GM10266 (cell line): ENCODE measurements around the gene PIGZ.

Experiments
- DNase-seq: peaks from one replicate; pipeline ENCODE4 v3.0.0; 2012; ENCODE audit errors: extremely low spot score
- TF ChIP-seq, protein P1 (sequence below): IDR thresholded peaks from 2 replicates; pipeline ENCODE4 v1.5.1; 2012; ENCODE audit warnings: mild to moderate bottlenecking, low read depth; ENCODE audit not compliant: control insufficient read depth, insufficient read depth; ENCODE audit errors: missing control alignments

Gene PIGZ

GRCh38 chr3:196994056-196994455 is 25.4 kb upstream of the PIGZ start:
- no peak for DNase-seq
- TF ChIP-seq, protein P1, sequence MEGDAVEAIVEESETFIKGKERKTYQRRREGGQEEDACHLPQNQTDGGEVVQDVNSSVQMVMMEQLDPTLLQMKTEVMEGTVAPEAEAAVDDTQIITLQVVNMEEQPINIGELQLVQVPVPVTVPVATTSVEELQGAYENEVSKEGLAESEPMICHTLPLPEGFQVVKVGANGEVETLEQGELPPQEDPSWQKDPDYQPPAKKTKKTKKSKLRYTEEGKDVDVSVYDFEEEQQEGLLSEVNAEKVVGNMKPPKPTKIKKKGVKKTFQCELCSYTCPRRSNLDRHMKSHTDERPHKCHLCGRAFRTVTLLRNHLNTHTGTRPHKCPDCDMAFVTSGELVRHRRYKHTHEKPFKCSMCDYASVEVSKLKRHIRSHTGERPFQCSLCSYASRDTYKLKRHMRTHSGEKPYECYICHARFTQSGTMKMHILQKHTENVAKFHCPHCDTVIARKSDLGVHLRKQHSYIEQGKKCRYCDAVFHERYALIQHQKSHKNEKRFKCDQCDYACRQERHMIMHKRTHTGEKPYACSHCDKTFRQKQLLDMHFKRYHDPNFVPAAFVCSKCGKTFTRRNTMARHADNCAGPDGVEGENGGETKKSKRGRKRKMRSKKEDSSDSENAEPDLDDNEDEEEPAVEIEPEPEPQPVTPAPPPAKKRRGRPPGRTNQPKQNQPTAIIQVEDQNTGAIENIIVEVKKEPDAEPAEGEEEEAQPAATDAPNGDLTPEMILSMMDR: no peak

DNA sequence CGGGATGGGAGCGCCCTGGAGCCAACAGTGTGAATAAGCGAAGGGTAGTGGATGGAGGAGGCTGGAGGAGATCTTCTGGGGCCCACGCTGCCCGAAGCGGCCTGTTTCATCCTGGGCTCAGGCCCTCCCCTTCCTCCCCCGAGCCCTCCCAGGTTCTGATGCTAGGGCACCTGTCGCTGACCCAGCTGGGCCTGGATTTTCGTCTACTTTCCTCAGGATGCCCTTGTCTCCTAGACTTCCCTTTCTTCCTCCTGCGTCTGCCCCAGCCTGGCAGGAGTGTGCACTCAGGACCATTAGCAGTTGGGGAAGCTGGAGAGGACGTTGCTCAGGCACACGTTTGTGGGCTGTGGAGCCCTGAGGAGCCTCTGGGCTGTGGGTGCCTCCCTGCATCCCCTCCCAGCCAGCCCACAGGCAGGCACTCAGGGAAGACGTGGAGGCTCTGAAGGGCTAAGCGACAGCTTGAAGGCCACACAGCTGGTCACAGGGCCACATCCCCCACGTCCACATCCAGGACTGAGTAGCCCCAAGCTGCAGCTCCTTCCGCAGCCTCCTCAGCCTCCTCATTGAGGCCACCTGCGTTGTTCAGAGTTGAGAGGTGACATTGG is 23.9 kb upstream of the PIGZ start:
- TF ChIP-seq, protein P1: no peak
- no peak for DNase-seq

DNA sequence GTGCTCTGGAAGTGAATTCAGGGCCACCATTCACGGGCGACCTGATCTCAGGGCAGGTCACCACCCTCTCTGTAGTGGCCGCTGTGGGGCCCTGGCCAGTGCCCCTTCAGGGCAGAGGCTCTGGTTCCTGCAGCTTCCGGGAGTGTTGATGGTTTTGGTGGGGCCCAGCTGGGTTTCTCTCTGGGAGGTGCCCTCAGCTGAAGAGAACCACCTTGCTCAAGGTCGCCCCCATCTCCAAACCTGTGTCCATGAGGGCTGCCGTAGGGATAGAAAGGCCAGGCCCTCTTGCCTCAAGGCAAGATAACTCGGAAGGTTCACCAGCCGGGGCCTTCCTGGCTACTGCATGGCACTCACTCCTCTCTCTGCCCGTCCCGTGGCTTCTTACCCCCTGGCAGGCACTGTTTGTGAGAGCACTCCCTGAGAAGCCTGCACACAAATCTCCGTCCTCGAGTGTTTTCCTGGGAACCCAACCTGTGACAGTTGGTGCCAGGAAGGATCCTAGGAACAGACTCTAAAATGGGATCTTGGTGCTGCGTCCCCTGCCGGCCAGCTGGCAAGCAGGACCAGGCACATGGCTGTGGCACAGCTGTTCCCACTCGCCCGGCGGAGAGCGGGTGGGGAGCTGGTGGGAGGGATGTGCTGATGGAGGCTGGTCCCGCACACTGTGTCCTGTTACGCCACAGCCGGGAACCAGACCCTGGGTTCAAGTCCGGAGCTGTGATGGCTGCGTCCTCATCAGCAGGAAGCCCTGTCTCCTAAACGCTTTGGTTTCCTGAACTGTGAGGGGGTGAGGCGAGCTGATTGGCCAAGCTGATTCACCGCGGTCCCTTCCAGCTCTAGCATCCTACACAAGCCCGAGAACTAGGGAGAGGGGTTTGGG is 23.2 kb upstream of the PIGZ start:
- TF ChIP-seq, protein P1: no peak
- DNase-seq: no peak

GRCh38 chr3:196990601-196991007 is 22.0 kb upstream of the PIGZ start:
- no peak for DNase-seq
- TF ChIP-seq, protein P1: no peak

GRCh38 chr3:196989721-196990262 is 21.2 kb upstream of the PIGZ start:
- TF ChIP-seq, protein P1: no peak

GRCh38 chr3:196988241-196989029 is 19.8 kb upstream of the PIGZ start:
- TF ChIP-seq, protein P1: no peak
- DNase-seq: no peak

More at GRCh38 chr3:196989721-196990262, 21.2 kb upstream of the PIGZ start:
- no peak for DNase-seq
